SU-DHL-6 (cell line): ENCODE measurements around the gene ZNF552.

Experiments used
- EZH2phosphoT487 ChIP-seq: fragments of 200-600 bp; sonication (generic), shearing (Covaris generic); conservative IDR thresholded peaks from 2 replicates; pipeline ENCODE4 v1.6.1; 2018; ENCODE audit warnings: mild to moderate bottlenecking, antibody characterized with exemption, low read length, moderate library complexity, mixed read lengths
- TF ChIP-seq, protein P1 (sequence below): fragments of 200-600 bp; sonication (generic); IDR thresholded peaks from one replicate; pipeline ENCODE4 v1.5.1; 2017; ENCODE audit warnings: antibody characterized with exemption, mild to moderate bottlenecking, low read length, moderate library complexity; ENCODE audit not compliant: insufficient read depth, poor library complexity, severe bottlenecking

DNA sequence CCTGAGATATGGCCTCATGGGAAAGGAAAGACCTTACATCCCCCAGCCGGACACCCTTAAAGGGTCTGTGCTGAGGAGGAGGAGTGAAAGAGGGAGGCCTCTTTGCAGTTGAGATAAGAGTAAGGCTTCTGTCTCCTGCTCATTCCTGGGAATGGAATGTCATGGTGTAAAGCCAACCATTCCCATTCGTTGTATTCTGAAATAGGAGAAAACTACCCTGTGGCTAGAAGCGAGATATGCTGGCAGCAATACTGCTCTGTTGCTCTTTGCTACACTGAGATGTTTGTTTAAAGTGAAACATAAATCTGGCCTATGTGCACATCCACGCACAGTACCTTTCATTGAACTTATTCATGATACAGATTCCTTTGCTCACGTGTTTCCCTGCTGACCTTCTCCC is 14.6 kb upstream of the ZNF552 start:
- TF ChIP-seq, protein P1, sequence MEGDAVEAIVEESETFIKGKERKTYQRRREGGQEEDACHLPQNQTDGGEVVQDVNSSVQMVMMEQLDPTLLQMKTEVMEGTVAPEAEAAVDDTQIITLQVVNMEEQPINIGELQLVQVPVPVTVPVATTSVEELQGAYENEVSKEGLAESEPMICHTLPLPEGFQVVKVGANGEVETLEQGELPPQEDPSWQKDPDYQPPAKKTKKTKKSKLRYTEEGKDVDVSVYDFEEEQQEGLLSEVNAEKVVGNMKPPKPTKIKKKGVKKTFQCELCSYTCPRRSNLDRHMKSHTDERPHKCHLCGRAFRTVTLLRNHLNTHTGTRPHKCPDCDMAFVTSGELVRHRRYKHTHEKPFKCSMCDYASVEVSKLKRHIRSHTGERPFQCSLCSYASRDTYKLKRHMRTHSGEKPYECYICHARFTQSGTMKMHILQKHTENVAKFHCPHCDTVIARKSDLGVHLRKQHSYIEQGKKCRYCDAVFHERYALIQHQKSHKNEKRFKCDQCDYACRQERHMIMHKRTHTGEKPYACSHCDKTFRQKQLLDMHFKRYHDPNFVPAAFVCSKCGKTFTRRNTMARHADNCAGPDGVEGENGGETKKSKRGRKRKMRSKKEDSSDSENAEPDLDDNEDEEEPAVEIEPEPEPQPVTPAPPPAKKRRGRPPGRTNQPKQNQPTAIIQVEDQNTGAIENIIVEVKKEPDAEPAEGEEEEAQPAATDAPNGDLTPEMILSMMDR: no peak
- no peak for TF ChIP-seq EZH2phosphoT487
